Measurements from ENCODE around the gene HDC. TPM values are rescaled to one million over a fixed set of nuclear protein-coding genes. Genes with fewer than 3 reads are reported as not detected.
A peak's percentile ranks its signal among the peaks of the same experiment; 100 is the strongest.

Gene HDC
- polyA plus RNA-seq, 4 donors: 0.22 to 0.54 TPM; not detected in 2

- Histone ChIP-seq H3K9me3 (ENCODE audit: control insufficient read depth in 2 of 2, insufficient read depth in 1 of 2, low read depth in 1 of 2, low read length in 1 of 2) (no peaks in the 10 kb centered on the region), H3K4me3 (ENCODE audit: low read depth in 1 of 3, low read length in 3 of 3) (no peak overlapping the region), H3K27ac (ENCODE audit: low read depth in 1 of 3, low read length in 2 of 3) (peak overlapping the region in 1 of 3 donors; percentile 62), H3K36me3 (ENCODE audit: control insufficient read depth in 3 of 3, insufficient read depth in 2 of 3, low read depth in 1 of 3, low read length in 3 of 3) (peaks cover 0 to 26% (median 9%) of the 10 kb centered on the region in 3 donors), H3K4me1 (ENCODE audit: control insufficient read depth in 3 of 3, insufficient read depth in 2 of 3, low read depth in 1 of 3, low read length in 2 of 3) (peaks cover 0 to 6% (median 0%) of the 10 kb centered on the region in 3 donors), H3K27me3 (ENCODE audit: control insufficient read depth in 3 of 3, insufficient read depth in 3 of 3, low read length in 3 of 3) (no peaks in the 10 kb centered on the region)
- WGBS, 3 donors: 91 to 98% (median 97%) methylated on average over 4 of the region's 4 CpGs
- DNase-seq (no peak), FAIRE-seq (no peak)
Observed at GRCh38 chr15:50209809-50210208, 55.7 kb downstream of the HDC start.

- no peak overlapping the region for H3K27ac ChIP-seq (ENCODE audit: low read depth in 1 of 3, low read length in 2 of 3)
- H3K36me3 ChIP-seq (ENCODE audit: control insufficient read depth in 3 of 3, insufficient read depth in 2 of 3, low read depth in 1 of 3, low read length in 3 of 3): peaks cover 0 to 32% (median 12%) of the 10 kb centered on the region in 3 donors
- no peak overlapping the region for H3K4me3 ChIP-seq (ENCODE audit: low read depth in 1 of 3, low read length in 3 of 3)
- H3K4me1 ChIP-seq (ENCODE audit: control insufficient read depth in 3 of 3, insufficient read depth in 2 of 3, low read depth in 1 of 3, low read length in 2 of 3): peaks cover 0 to 6% (median 0%) of the 10 kb centered on the region in 3 donors
- WGBS, 3 donors: 85 to 92% (median 88%) methylated on average over 5 of the region's 5 CpGs
- DNase-seq (no peak), FAIRE-seq (no peak)
- H3K27me3 ChIP-seq (ENCODE audit: control insufficient read depth in 3 of 3, insufficient read depth in 3 of 3, low read length in 3 of 3): no peaks in the 10 kb centered on the region
- no peaks in the 10 kb centered on the region for H3K9me3 ChIP-seq (ENCODE audit: control insufficient read depth in 2 of 2, insufficient read depth in 1 of 2, low read depth in 1 of 2, low read length in 1 of 2)
Observed at GRCh38 chr15:50206020-50206419, 59.5 kb downstream of the HDC start.

- H3K27me3 ChIP-seq (ENCODE audit: control insufficient read depth in 3 of 3, insufficient read depth in 3 of 3, low read length in 3 of 3): no peaks in the 10 kb centered on the region
- no peaks in the 10 kb centered on the region for H3K9me3 ChIP-seq (ENCODE audit: control insufficient read depth in 2 of 2, insufficient read depth in 1 of 2, low read depth in 1 of 2, low read length in 1 of 2)
- no peak overlapping the region for H3K27ac ChIP-seq (ENCODE audit: low read depth in 1 of 3, low read length in 2 of 3)
- peaks cover 0 to 18% (median 10%) of the 10 kb centered on the region in 3 donors for H3K36me3 ChIP-seq (ENCODE audit: control insufficient read depth in 3 of 3, insufficient read depth in 2 of 3, low read depth in 1 of 3, low read length in 3 of 3)
- DNase-seq (no peak), FAIRE-seq (no peak)
- no peaks in the 10 kb centered on the region for H3K4me1 ChIP-seq (ENCODE audit: control insufficient read depth in 3 of 3, insufficient read depth in 2 of 3, low read depth in 1 of 3, low read length in 2 of 3)
- no peak overlapping the region for H3K4me3 ChIP-seq (ENCODE audit: low read depth in 1 of 3, low read length in 3 of 3)
Observed at GRCh38 chr15:50202003-50202402, 63.5 kb downstream of the HDC start.

GRCh38 chr15:50192926-50193620 lies 72.5 kb downstream of the HDC start:
- Histone ChIP-seq H3K36me3 (ENCODE audit: control insufficient read depth in 3 of 3, insufficient read depth in 2 of 3, low read depth in 1 of 3, low read length in 3 of 3) (peaks cover 0 to 4% (median 0%) of the 10 kb centered on the region in 3 donors), H3K9me3 (ENCODE audit: control insufficient read depth in 2 of 2, insufficient read depth in 1 of 2, low read depth in 1 of 2, low read length in 1 of 2) (no peaks in the 10 kb centered on the region), H3K27ac (ENCODE audit: low read depth in 1 of 3, low read length in 2 of 3) (no peak overlapping the region), H3K27me3 (ENCODE audit: control insufficient read depth in 3 of 3, insufficient read depth in 3 of 3, low read length in 3 of 3) (no peaks in the 10 kb centered on the region), H3K4me3 (ENCODE audit: low read depth in 1 of 3, low read length in 3 of 3) (no peak overlapping the region), H3K4me1 (ENCODE audit: control insufficient read depth in 3 of 3, insufficient read depth in 2 of 3, low read depth in 1 of 3, low read length in 2 of 3) (peaks cover 0 to 7% (median 2%) of the 10 kb centered on the region in 3 donors)
- FAIRE-seq: no peak
- DNase-seq: peak in 1 of 2 donors; percentile 37
- WGBS, 3 donors: 89 to 98% (median 93%) methylated on average over 6 of the region's 6 CpGs

- peaks cover 0 to 9% (median 2%) of the 10 kb centered on the region in 3 donors for H3K4me1 ChIP-seq (ENCODE audit: control insufficient read depth in 3 of 3, insufficient read depth in 2 of 3, low read depth in 1 of 3, low read length in 2 of 3)
- peaks cover 0 to 4% (median 0%) of the 10 kb centered on the region in 3 donors for H3K36me3 ChIP-seq (ENCODE audit: control insufficient read depth in 3 of 3, insufficient read depth in 2 of 3, low read depth in 1 of 3, low read length in 3 of 3)
- FAIRE-seq: no peak
- 96 to 100% (median 100%) methylated on average over 1 of the region's 1 CpG for WGBS, 3 donors
- DNase-seq: no peak
- no peaks in the 10 kb centered on the region for H3K9me3 ChIP-seq (ENCODE audit: control insufficient read depth in 2 of 2, insufficient read depth in 1 of 2, low read depth in 1 of 2, low read length in 1 of 2)
- no peak overlapping the region for H3K27ac ChIP-seq (ENCODE audit: low read depth in 1 of 3, low read length in 2 of 3)
- H3K4me3 ChIP-seq (ENCODE audit: low read depth in 1 of 3, low read length in 3 of 3): no peak overlapping the region
- H3K27me3 ChIP-seq (ENCODE audit: control insufficient read depth in 3 of 3, insufficient read depth in 3 of 3, low read length in 3 of 3): no peaks in the 10 kb centered on the region
Observed at GRCh38 chr15:50192164-50192563, 73.4 kb downstream of the HDC start.

Other genes starting within 250 kb of the HDC start
- gene ATP8B4, start 146.5 kb downstream of the HDC start, polyA plus RNA-seq: 1 to 10 TPM in 3 of 4 donors, under 1 TPM in 1; 0.45 to 4.9 (median 1.9) TPM
- 10 to 100 TPM in 2 of 4 donors, 1 to 10 TPM in 2; 4.3 to 81.2 (median 11.3) TPM for gene SLC27A2, start 83.5 kb downstream of the HDC start, polyA plus RNA-seq
- gene GABPB1, start 89.5 kb upstream of the HDC start, polyA plus RNA-seq: 10 to 100 TPM in 1 of 4 donors, 1 to 10 TPM in 3; 4.3 to 17.6 (median 6.6) TPM
- 10 to 100 TPM; 27.4 to 57.8 (median 39.1) TPM for gene USP8, start 158.7 kb upstream of the HDC start, polyA plus RNA-seq

Measured in small intestine (tissue), 7 donors.